HG03432 (cell line): ENCODE measurements around the gene CLSTN2.

Source experiments
- ATAC-seq: cut with Tn5 transposase; IDR thresholded peaks from one replicate; pipeline ENCODE4 v1.9.1; 2021; ENCODE audit warnings: mild to moderate bottlenecking, moderate library complexity; ENCODE audit not compliant: unreplicated experiment

The CLSTN2 gene

GRCh38 chr3:140469491-140469890, 534.5 kb downstream of the CLSTN2 start:
- no peak for ATAC-seq

- no peak for ATAC-seq
These were observed 535.2 kb downstream of the CLSTN2 start for GRCh38 chr3:140470211-140470610.

- ATAC-seq: no peak
These were observed 536.0 kb downstream of the CLSTN2 start for GRCh38 chr3:140470962-140471361.

GRCh38 chr3:140472306-140473020, 537.5 kb downstream of the CLSTN2 start:
- ATAC-seq: no peak

GRCh38 chr3:140487566-140487965, 552.6 kb downstream of the CLSTN2 start:
- no peak for ATAC-seq

- ATAC-seq: no peak
These were observed 558.3 kb downstream of the CLSTN2 start for GRCh38 chr3:140493271-140493670.

GRCh38 chr3:140494970-140495369, 560.0 kb downstream of the CLSTN2 start:
- no peak for ATAC-seq

- ATAC-seq: no peak
These were observed 562.3 kb downstream of the CLSTN2 start for GRCh38 chr3:140497331-140497730.

GRCh38 chr3:140499114-140499757, 564.3 kb downstream of the CLSTN2 start:
- ATAC-seq: no peak

- no peak for ATAC-seq
These were observed 565.5 kb downstream of the CLSTN2 start for GRCh38 chr3:140500473-140500872.

GRCh38 chr3:140501061-140501769, 566.2 kb downstream of the CLSTN2 start:
- ATAC-seq: no peak

- ATAC-seq: no peak
These were observed 566.9 kb downstream of the CLSTN2 start for GRCh38 chr3:140501770-140502364.

GRCh38 chr3:140505213-140505612, 570.2 kb downstream of the CLSTN2 start:
- ATAC-seq: peak; percentile 92

- ATAC-seq: no peak
These were observed 570.9 kb downstream of the CLSTN2 start for GRCh38 chr3:140505876-140506275.

GRCh38 chr3:140508550-140508949, 573.6 kb downstream of the CLSTN2 start:
- no peak for ATAC-seq

- no peak for ATAC-seq
These were observed 574.5 kb downstream of the CLSTN2 start for GRCh38 chr3:140509534-140509933.

- no peak for ATAC-seq
These were observed 575.4 kb downstream of the CLSTN2 start for GRCh38 chr3:140510303-140510861.

- ATAC-seq: no peak
These were observed 586.9 kb downstream of the CLSTN2 start for GRCh38 chr3:140521751-140522445.

- no peak for ATAC-seq
These were observed 587.8 kb downstream of the CLSTN2 start for GRCh38 chr3:140522653-140523380.

- ATAC-seq: no peak
These were observed 588.6 kb downstream of the CLSTN2 start for GRCh38 chr3:140523600-140523999.
